ENCODE measurements around the gene RPS3A. TPM values are rescaled to one million over a fixed set of nuclear protein-coding genes. Genes with fewer than 3 reads are reported as not detected.

RPS3A gene
- total and polyA plus RNA-seq, 2 of the 13 experiments (the other 11 are each of a cell fraction or from before 2014, with no cell fraction given): 3,332 to 3,626 TPM

DNA sequence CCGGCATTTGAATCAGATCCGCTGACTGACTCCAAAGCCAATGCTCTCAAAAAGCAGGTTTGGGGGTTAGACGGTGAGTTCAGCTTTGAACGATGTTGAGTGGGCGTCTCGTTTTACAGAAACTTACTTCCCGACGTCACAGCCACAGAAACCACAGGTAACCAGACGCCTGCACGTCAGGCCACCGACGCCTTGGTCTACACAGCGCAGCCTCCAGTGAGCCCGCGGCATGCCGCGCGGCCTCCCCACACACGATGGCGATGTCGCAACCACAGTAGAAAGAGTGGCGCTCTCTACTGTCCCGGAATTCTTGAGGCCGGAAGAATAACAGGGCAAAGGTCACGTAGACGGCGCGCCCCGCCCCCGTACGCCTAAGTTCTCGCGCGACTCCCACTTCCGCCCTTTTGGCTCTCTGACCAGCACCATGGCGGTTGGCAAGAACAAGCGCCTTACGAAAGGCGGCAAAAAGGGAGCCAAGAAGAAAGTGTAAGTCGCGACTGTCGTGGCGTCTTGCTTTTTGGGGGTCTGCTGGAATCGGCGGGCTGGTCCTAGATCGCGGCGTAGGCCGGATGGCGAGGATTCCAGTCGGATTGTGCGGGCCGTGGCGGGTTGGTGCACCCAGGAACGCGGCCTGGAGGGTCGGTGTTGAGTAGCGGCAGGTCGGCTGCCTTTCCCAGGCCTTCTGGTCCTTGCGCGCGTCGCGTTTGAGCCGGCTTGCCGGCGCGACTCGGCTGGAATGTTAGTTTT lies at the start of gene RPS3A (continued):
- TF ChIP-seq, protein P1, sequence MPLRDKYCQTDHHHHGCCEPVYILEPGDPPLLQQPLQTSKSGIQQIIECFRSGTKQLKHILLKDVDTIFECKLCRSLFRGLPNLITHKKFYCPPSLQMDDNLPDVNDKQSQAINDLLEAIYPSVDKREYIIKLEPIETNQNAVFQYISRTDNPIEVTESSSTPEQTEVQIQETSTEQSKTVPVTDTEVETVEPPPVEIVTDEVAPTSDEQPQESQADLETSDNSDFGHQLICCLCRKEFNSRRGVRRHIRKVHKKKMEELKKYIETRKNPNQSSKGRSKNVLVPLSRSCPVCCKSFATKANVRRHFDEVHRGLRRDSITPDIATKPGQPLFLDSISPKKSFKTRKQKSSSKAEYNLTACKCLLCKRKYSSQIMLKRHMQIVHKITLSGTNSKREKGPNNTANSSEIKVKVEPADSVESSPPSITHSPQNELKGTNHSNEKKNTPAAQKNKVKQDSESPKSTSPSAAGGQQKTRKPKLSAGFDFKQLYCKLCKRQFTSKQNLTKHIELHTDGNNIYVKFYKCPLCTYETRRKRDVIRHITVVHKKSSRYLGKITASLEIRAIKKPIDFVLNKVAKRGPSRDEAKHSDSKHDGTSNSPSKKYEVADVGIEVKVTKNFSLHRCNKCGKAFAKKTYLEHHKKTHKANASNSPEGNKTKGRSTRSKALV (CRISPR knock-in tag; IDR thresholded peaks at IDR 0.05): peak; percentile 68; the same call in 1 of the 2 replicates
- peak; percentile 95 for TF ChIP-seq KDM2A (CRISPR knock-in tag; IDR thresholded peaks at IDR 0.05; ENCODE audit: borderline replicate concordance, low read depth)
- peak; percentile 51; the same call in 1 of the 2 replicates for TF ChIP-seq FOSL2 (CRISPR knock-in tag; IDR thresholded peaks at IDR 0.05)
- peak; percentile 67 for TF ChIP-seq MXD4 (CRISPR knock-in tag; IDR thresholded peaks at IDR 0.05)
- no peak; the same call in 1 of the 2 replicates for TF ChIP-seq ZNF530 (CRISPR knock-in tag; IDR thresholded peaks at IDR 0.05; ENCODE audit: low read depth)
- TF ChIP-seq ZBTB1 (CRISPR knock-in tag; IDR thresholded peaks at IDR 0.05; ENCODE audit: borderline replicate concordance): no peak
- peak; percentile 81; the same call in 1 of the 2 replicates for TF ChIP-seq TFDP1 (CRISPR knock-in tag; IDR thresholded peaks at IDR 0.05; ENCODE audit: borderline replicate concordance)
- TF ChIP-seq, protein P2, sequence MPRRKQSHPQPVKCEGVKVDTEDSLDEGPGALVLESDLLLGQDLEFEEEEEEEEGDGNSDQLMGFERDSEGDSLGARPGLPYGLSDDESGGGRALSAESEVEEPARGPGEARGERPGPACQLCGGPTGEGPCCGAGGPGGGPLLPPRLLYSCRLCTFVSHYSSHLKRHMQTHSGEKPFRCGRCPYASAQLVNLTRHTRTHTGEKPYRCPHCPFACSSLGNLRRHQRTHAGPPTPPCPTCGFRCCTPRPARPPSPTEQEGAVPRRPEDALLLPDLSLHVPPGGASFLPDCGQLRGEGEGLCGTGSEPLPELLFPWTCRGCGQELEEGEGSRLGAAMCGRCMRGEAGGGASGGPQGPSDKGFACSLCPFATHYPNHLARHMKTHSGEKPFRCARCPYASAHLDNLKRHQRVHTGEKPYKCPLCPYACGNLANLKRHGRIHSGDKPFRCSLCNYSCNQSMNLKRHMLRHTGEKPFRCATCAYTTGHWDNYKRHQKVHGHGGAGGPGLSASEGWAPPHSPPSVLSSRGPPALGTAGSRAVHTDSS (CRISPR knock-in tag; conservative IDR thresholded peaks at IDR 0.05): no peak
- TF ChIP-seq, protein P3, sequence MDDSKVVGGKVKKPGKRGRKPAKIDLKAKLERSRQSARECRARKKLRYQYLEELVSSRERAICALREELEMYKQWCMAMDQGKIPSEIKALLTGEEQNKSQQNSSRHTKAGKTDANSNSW (CRISPR knock-in tag; IDR thresholded peaks at IDR 0.05; ENCODE audit: borderline replicate concordance): peak; percentile 71; the same call in 1 of the 2 replicates
- TF ChIP-seq HMGA1 (CRISPR knock-in tag; conservative IDR thresholded peaks at IDR 0.05): no peak
- TF ChIP-seq ZNF431 (CRISPR knock-in tag; IDR thresholded peaks at IDR 0.05; ENCODE audit: borderline replicate concordance, low read depth): peak; percentile 88
- TF ChIP-seq HNRNPH1 (optimal IDR thresholded peaks at IDR 0.05; ENCODE audit: low read depth, low read length): no peak
- peak; percentile 91 for TF ChIP-seq ZNF124 (CRISPR knock-in tag; IDR thresholded peaks at IDR 0.05)
- TF ChIP-seq, protein P4, sequence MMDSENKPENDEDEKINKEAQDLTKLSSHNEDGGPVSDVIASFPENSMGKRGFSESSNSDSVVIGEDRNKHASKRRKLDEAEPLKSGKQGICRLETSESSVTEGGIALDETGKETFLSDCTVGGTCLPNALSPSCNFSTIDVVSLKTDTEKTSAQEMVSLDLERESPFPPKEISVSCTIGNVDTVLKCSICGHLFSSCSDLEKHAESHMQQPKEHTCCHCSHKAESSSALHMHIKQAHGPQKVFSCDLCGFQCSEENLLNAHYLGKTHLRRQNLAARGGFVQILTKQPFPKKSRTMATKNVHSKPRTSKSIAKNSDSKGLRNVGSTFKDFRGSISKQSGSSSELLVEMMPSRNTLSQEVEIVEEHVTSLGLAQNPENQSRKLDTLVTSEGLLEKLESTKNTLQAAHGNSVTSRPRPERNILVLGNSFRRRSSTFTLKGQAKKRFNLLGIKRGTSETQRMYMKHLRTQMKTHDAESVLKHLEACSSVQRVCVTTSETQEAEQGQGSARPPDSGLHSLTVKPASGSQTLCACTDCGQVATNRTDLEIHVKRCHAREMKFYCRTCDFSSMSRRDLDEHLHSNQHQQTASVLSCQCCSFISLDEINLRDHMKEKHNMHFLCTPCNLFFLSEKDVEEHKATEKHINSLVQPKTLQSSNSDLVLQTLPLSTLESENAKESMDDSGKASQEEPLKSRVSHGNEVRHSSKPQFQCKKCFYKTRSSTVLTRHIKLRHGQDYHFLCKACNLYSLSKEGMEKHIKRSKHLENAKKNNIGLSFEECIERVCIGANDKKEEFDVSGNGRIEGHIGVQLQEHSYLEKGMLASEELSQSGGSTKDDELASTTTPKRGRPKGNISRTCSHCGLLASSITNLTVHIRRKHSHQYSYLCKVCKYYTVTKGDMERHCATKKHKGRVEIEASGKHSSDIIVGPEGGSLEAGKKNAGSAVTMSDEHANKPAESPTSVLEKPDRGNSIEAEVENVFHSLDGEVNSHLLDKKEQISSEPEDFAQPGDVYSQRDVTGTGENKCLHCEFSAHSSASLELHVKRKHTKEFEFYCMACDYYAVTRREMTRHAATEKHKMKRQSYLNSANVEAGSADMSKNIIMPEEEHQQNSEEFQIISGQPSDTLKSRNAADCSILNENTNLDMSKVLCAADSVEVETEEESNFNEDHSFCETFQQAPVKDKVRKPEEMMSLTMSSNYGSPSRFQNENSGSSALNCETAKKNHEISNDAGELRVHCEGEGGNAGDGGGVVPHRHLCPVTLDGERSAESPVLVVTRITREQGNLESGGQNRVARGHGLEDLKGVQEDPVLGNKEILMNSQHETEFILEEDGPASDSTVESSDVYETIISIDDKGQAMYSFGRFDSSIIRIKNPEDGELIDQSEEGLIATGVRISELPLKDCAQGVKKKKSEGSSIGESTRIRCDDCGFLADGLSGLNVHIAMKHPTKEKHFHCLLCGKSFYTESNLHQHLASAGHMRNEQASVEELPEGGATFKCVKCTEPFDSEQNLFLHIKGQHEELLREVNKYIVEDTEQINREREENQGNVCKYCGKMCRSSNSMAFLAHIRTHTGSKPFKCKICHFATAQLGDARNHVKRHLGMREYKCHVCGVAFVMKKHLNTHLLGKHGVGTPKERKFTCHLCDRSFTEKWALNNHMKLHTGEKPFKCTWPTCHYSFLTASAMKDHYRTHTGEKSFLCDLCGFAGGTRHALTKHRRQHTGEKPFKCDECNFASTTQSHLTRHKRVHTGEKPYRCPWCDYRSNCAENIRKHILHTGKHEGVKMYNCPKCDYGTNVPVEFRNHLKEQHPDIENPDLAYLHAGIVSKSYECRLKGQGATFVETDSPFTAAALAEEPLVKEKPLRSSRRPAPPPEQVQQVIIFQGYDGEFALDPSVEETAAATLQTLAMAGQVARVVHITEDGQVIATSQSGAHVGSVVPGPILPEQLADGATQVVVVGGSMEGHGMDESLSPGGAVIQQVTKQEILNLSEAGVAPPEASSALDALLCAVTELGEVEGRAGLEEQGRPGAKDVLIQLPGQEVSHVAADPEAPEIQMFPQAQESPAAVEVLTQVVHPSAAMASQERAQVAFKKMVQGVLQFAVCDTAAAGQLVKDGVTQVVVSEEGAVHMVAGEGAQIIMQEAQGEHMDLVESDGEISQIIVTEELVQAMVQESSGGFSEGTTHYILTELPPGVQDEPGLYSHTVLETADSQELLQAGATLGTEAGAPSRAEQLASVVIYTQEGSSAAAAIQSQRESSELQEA (CRISPR knock-in tag; IDR thresholded peaks at IDR 0.05; ENCODE audit: not compliant biosample characterization): peak; percentile 94
- peak; percentile 99 for TF ChIP-seq POGZ (CRISPR knock-in tag; IDR thresholded peaks at IDR 0.05)
